HG02610 (cell line): ENCODE results near the gene B4GALT6.

Experiments used
- ATAC-seq: cut with Tn5 transposase; IDR thresholded peaks from one replicate; pipeline ENCODE4 v1.9.1; 2021; ENCODE audit warnings: mild to moderate bottlenecking, moderate library complexity; ENCODE audit not compliant: unreplicated experiment

Gene B4GALT6

GRCh38 chr18:31694297-31694696 is 9.9 kb upstream of the B4GALT6 start:
- ATAC-seq: no peak

- ATAC-seq: no peak
These were observed 4.2 kb upstream of the B4GALT6 start for GRCh38 chr18:31688606-31689005.

- no peak for ATAC-seq
These were observed 2.9 kb upstream of the B4GALT6 start for GRCh38 chr18:31686986-31687928.

- ATAC-seq: no peak
These were observed 2.2 kb upstream of the B4GALT6 start for GRCh38 chr18:31686572-31686971.

GRCh38 chr18:31685097-31686082 is 1.0 kb upstream of the B4GALT6 start:
- ATAC-seq: peak; percentile 65

GRCh38 chr18:31683968-31684278 is 458 bp downstream of the B4GALT6 start:
- ATAC-seq: no peak

- ATAC-seq: no peak
These were observed 1.3 kb downstream of the B4GALT6 start for GRCh38 chr18:31683106-31683505.

DNA sequence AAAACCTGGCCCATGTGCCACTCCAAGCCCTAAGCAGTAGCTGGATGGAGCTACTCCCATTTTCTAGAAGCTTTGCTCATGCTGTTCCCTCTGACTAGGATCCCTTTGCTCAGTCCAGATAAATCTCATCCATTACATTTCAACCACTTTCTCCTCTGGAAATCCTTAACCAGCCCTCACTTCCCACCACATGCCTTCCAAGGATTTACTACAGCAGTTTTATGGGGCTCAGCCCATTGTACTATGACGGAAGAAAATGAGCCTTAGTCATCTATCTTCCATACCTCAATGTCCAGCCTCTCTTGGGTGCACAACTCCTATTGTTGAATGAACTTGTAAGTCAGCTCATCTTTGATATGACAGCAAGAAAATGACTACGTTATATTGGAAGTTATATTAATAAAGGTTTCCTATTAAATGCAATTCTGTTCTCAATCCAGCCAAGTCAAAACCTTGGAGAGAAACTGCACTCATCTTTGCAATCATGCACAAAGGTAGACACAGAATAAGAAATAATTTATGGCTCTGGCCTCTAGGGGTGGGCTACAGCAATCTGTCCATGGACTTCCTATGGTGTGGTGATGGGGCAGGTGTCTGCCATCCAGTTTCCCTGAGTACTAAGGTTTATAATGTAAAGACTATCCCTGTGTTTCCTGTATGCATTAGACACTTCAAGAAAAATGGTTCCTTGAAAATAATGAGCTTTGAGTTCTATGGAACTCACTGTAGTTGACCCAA is 3.4 kb downstream of the B4GALT6 start:
- ATAC-seq: no peak

- ATAC-seq: no peak
These were observed 4.0 kb downstream of the B4GALT6 start for GRCh38 chr18:31680433-31680811.

DNA sequence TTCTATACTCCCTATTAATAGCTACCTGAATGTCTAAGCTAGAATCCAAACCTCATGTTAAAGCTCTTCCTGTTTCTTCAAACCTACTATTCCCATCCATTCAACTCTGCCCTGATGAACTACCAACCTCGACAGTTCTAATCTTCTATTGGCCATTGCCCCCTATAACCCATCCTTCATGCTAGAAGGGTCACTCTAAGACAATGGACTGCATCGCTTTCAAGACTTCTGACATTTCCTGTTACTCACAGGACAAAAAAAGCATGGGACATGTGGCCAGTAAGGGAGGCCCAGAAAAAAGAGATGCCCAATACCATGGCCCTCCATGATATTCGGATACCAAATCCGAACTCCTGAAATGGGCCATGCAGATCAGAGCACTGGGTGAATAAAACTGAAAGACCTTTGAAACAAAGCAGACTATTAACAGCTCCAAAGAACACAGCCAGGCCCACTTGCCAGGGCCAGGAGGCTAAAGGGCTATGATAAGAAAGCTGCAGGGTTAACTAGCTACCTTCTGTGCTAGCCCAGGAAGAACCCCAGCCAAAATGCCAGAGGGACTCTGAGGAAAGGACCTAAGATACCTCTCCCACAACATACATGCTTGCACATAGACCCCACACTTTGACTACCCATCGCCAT is 4.5 kb downstream of the B4GALT6 start:
- no peak for ATAC-seq

DNA sequence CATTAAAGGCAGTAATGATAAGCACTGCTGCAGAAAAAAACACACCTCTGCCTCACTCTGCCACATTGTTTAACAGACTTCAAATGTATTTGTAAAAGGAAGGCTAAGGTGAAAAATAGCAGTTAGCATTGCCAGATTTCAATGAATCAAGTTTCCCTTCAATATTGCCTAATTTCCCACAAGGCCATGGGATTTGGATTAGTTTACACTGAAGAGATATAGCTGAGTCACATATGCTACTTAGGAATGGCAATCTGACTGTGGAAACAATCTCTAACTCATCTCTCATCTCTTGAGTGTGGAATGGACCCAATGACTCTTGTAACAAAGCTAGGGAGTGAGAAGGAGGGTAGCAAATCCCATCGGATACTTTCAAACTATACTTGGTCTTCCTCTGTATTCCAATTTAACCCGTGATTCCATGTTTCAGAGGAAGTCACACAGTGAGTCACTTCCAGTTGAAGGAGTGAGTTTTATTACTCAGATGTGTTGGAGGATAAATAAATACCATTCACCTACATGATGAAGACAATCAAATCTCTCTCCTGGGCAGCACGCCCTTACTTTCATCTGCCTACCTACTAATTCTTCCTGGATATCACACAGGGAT is 5.1 kb downstream of the B4GALT6 start:
- ATAC-seq: no peak

- ATAC-seq: no peak
These were observed 6.0 kb downstream of the B4GALT6 start for GRCh38 chr18:31678425-31678824.

GRCh38 chr18:31677592-31677991 is 6.8 kb downstream of the B4GALT6 start:
- no peak for ATAC-seq

DNA sequence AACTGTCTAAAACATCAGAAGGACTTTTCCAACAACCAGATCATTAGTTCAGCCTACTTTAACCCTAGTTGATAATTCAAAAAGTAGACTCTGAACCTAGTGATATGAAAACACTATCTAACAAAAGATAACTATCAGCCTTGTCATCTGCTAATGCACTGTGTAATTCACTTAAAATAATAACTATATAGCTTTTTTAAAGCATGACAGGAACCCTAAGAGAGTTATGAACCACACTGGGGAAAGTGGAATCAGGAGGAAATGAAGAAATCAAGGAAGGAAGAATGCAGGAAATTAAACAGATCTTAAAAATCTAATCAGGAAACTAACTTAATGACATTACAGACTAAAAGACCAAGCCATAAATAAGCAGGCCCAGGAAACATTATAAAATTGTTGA is 9.0 kb downstream of the B4GALT6 start:
- ATAC-seq: no peak

- no peak for ATAC-seq
These were observed 11.7 kb downstream of the B4GALT6 start for GRCh38 chr18:31672628-31673135.

- ATAC-seq: no peak
These were observed 12.4 kb downstream of the B4GALT6 start for GRCh38 chr18:31671951-31672350.

- ATAC-seq: no peak
These were observed 14.8 kb downstream of the B4GALT6 start for GRCh38 chr18:31669541-31669940.

DNA sequence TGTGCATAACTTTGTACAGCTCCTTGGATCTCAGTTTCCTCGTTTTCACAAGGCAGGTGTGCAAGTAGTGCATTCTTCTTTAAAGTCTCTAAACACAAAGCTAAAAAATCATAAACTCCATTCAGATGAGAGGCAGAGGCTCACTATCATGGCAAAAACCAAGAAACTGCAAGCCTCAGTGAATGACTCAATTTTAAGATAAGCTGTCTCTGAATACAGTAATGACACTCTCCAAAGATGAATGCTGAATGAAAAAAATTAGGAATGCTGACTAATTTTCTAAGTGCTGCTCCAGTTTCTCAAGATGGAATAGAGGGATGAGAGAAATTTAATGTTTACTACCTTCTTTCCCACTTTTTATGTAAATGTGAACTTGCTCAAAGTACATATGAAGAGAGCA is 17.2 kb downstream of the B4GALT6 start:
- ATAC-seq: no peak

GRCh38 chr18:31666055-31666454 is 18.3 kb downstream of the B4GALT6 start:
- no peak for ATAC-seq

DNA sequence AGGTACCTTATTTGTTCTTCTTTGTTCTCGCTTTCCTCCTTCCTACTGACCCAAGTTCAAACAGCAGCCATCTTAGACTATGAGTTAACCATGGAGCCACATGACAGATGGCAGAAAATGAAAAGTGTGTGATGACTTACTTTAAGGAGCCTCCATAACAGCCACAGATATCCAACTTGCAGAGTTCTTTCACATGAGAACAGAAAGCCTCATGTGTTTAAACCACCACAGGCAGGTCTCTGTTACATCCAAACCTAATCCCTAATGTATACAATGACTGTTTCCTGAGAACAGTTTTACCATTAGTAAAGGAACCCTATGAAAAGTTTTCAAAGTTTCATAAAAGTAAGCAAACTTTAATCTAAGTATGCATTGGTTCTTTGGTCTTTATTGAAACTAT is 20.3 kb downstream of the B4GALT6 start:
- ATAC-seq: no peak
